CD4-positive, alpha-beta T cell treated with Interleukin-15 for 1 hour (primary cell): Measurements from ENCODE around the gene IGLL5.
"Not testable (repeated sequence)": the region's sequence is repeated elsewhere in the genome, so short reads cannot be mapped to it uniquely, and the experiment has no call there.

Source experiments
- DNase-seq: peaks from one replicate; pipeline ENCODE4 v3.0.0-alpha.2; 2020

The IGLL5 gene

DNA sequence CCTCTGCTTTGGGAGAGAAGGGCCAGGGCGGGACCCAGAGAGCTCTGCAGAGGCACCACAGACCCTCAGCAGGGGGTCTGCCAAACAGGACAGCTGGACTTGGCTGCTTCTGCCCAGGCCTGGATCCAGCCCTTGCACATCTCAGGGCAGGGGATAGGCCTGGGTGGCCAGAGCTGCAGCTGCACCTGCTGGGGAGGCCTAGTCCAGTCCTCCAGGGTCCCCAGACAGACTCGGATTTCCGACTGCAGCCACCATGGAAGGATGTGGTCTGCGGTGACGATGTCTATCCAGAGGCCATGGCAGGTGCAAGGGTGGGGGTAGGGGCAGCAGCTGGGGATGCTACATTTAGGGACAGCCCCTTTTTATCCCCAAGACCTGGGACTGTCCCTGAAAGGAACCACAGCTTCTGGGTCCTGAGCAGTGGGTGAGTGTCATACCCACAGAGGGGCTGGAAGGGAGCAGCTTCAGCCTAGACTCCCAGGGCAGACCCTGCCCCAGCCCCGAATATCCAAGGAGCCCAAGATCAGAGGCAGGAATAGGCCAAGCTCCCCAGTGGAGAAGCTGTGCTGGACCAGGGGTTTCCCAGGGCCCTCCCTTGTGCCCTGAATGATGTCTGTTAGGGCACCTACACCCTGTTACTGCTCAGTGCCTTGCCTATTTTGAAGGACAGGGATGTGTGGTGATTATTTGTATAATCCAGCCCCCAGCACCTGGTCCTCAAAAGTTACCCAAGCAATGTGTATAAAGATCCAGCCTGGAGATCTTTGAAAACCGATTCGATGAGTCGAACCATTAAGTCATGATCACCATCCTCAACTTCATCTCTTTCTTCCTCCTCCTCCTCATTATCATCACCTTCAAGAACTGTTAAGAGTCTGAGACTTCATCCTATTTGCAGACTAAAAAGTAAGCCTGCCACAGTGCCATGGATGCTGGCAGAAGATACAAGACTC lies 2.5 kb upstream of the IGLL5 start:
- peak; percentile 83 for DNase-seq

DNA sequence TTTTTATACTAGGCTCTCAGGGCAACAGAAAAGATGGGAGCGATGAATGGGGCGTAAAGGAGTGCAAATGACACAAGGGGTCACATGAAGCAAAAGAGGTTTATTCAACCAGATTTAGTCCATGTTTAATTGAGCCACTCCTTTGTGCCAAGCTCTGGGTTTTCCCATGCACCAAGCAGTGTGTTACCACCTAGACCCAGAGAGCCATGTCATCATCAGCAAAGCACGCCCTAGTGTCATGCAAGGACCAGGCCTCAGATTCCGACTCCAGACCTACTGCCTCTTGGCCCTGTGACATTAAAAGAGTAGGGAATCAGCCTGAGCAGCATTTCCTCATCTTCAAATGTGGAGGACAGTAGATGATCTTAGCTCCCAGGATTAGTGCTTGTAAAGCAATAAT lies 1.1 kb upstream of the IGLL5 start:
- no peak for DNase-seq

DNA sequence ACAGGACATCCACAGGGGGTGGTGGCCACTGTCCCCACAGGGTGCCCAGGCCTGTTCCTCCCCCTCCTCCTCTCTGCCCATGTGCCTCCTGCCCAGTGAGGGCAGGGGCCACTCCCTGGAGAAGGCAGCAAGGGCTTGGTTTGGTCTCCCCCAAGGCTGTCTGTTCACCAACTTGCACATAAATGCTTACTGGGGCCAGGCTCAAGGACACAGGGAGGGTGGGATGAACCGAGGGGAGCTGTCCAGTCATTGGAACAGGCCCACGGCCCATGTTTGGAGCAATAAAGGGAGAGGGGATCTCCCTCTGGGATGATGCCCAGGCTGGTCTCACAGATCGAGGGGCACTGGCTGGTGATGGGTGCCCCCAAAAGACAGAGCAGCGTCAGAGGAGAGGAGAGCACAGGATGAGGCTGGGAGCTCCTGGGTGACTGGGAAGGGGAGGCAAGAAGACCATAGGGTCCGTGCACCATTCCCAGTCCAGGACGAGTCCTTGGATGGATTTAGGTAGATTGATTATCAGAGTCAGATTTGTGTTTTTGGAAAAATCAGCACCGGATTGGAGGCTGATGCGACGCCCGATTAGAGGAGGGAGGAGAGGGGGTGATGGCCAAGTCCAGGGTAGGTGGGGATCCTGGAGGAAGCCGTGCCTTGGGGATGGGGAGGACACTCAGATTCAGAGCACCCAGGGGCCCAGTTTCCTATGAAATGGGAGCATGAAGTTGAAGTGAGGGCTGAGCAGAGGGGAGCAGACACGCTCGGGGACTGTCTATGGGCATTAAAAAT lies 1.1 kb downstream of the IGLL5 start:
- DNase-seq = no peak

DNA sequence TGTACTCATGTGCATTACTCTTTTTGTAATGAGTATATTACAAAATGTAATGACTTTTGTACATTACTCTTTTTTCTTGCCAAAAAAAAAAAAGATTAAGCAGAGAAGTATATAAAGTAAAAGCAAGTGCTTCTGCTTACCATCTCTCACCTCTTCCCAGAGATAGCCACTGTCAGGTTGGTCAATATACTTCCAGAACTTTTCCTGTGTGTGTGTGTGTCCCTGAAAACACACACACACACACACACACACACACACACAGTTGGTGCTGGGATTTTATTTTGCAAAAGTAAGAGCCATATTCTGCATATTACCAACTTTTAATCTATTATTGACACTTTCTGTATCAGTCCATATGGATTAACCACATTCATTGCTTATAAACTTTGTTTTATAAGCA lies 2.5 kb downstream of the IGLL5 start:
- DNase-seq = no peak

DNA sequence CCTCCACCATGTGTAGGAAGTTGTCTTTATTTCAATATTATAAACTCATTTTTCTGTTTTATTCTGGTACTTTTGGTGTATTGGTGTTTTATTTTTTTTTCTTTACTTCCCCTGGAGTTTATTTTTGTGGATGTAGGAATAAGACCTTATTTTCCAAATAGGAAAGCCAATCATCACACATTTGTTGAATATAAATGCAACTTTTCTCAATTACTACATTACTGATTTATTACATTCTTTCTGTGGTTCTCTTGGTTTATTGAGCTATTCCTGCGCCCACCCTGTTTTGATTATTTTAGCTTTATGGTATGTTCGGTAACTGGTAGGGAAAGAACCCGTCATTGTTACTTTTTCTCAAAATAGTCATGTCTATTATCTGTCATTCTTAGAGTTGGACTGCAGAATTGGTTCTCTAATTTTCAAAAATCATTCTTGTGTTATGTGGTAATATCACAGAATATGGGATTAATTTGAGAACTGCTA lies 3.6 kb downstream of the IGLL5 start:
- no peak for DNase-seq

DNA sequence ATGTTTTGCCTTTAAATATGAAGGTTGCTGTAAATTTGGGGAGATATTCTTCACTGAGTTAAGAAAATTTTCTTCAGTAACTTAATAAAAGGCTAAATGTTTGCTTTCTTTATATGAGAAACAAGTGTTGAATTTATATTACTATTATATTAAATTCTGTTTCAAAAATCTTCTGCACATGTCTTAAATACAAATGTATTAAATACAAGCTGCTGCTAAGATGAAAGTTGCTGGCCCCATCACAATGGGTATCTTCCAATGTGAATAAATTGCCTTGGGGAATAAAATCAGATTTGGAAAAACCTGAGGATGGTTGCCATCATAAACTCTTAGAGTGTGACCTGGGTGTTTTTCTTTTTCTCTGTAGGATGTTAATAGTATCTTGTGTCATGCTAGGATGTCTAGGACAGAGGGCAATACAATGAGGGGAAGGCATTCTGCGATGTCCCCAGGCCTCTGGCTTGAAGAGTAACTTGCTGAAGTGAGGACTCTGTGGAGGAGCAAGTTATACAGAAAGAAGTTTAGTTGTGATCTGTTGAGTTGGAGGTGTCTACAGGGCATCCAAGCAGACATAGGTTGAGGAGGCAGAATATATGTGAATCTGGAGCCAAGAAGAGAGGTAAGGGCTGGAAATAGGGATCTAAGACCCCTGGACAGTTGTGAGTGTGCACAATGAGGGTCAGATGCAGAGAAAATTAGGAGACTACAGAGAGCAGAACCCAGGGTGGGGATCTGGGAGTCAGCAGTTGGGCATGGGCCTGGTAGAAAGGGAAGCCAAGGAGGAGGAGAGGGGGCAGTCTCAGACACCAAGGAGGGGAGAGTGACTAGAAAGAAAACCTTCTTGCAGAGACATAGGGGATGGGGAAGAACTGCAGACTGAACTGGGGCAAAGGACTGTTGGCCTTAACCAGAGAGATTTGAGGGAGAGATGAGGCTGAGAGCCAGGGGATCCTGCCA lies 4.8 kb downstream of the IGLL5 start:
- DNase-seq = no peak

DNA sequence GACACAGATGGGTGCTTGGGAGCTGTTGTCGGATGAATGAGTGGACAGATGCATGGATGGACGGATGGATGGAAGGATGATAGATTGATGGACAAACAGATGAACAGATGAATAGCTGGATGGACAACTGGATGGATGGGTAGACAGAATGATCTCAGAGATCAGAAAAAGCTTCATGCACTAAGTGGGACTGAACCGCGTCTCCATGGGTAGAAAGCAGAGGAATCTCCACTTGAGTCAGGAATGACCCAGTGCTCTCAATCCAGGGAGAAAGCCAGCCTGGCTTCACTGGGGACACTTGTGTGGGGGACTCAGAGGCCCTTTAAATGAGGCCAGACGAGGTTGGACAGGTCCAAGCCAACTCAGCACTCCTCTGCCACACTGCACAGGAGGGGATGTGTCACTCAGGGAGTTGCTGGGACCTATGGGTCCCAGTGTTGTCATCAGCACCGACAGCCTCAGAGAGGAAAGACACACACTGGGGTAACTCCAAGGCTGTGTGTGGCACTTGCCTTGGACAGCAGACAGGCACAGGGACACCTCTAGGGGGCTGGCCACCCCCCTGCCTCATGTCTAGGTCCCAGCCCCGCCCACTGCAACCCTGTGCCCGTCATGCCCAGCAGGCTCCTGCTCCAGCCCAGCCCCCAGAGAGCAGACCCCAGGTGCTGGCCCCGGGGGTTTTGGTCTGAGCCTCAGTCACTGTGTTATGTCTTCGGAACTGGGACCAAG lies 5.6 kb downstream of the IGLL5 start:
- no peak for DNase-seq

DNA sequence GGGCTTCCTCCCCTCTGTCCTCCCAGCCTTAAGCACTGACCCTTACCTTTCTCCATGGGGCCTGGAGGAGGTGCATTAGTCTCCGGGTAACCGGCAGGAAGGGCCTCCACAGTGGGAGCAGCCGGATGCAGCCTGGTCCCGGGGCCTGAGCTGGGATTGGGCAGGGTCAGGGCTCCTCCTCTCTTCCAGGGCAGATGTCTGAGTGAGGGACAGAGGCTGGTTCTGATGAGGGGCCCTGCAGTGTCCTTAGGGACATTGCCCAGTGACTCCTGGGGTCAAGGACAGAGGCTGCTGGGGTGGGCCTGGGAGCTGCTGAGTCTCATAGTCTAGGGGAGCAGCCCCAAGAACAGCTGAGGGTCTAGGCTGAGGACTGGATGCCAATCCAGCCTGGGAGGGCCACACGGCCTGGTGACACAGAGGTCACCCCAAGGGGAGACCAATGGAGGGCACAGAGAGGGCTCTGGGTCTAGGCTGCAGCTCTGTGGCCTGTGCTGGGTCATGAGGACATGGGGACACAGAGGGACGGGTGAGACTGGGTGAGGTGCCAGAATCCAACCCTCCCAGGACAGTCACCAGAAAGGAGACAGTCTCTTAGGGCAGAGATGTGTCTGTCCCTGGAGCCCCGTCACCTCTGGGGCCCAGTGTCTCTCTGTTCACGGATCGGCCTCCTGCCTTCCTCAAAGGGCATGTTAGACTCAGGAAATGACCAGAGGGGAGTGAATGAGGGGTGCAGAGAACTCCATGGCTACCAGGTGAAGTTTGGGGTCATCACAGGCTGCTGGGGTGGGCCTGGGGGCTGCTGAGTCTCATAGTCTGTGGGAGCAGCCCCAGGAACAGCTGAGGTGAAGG lies 6.5 kb downstream of the IGLL5 start:
- no peak for DNase-seq

DNA sequence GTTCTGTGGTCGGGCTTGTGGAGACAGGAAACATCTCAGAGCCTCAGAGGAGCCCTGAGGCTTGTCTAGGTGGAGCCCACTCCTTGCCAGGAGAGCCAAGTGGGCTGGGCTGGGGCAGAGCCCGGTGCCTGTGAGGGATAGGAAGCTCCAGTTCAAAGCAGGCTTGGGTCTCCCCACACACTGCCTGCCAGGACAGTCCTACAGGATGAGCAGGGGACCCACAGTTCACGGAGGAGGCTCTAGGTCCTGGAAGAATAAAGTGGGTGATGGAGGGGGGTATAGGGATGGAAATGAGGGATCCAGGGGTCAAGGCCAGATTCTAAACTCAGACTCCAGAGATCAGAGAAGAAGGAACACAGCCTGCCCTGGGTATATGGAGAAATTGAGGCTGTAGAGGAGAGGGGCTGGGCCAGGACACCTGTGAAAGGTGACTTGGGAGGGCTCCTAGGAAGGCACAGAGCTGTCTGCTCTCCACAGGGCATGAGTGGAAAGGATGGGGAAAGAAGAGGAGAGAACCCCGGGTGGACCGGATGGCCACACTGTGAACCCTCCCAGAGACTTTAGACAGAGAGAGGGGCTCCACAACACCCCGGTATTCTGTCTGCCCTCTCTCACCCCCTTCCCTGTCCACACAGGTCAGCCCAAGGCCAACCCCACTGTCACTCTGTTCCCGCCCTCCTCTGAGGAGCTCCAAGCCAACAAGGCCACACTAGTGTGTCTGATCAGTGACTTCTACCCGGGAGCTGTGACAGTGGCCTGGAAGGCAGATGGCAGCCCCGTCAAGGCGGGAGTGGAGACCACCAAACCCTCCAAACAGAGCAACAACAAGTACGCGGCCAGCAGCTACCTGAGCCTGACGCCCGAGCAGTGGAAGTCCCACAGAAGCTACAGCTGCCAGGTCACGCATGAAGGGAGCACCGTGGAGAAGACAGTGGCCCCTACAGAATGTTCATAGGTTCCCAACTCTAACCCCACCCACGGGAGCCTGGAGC lies 7.4 kb downstream of the IGLL5 start:
- no peak for DNase-seq

DNA sequence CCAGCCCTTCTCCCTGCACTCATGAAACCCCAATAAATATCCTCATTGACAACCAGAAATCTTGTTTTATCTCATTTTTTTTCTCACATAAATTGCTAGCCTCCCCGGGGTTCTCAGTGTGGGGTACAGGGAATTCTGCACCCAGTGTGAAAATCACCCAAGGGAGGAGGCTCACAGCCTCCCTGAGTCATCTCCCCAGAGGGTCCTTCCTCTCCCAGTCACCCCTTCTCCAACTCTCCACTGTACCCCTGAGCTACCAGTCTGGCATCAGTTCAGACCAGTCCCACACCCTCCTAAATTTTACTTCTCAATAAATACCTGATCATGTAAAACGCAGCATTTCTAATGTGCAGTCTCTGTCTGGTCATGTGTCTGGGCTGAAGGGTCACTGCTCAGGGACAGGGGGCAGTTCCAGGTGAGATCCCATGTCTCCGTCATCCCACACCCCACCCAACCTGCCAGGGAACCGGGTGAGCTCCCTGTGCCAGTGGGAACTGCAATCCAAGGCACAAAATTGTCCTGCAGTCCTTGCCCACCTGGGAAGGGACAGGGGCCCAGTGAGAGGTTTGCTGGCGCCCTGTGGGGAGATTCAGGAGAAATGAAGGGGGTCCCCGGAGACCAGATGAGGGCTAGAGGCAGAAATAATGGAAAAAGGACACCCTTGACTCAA lies 8.3 kb downstream of the IGLL5 start:
- no peak for DNase-seq

DNA sequence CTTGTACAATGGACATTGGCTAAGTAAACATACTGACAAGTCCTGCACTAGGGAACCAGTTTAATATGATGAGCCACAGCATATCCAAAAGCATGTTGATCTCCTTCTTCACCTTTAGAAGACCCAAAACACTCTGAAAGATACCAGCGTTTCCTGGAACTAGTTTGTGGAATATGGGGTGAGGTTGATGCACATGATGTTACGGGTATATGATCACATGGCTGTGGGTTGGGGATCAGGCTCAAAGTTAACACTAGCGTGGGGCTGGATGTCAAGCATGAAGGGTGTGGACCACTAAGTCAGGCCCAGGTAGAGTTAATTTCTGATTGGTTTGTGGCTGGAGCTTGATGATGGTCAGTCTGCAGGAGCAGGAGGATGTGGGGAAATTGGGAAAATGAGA lies 9.0 kb downstream of the IGLL5 start:
- DNase-seq = no peak

DNA sequence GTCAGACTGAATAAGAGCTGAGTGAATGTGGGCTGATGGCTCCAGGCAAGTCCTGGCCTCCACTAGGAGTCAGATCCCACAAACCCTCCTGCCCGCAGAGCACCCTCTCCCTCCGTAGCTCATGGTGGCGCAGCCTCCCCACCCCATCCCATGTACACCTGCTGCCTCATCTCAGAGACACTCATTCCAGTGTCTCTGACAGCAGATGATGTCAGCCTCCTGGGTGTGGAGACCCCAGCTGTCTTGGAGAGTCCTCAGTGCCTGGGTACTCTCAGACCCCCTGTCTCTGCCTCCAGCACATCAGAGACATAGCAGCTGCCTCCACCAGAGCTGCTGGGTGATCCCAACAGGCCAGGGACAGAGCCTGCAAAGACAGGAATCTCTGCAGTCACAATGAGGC lies 9.5 kb downstream of the IGLL5 start:
- no peak for DNase-seq

DNA sequence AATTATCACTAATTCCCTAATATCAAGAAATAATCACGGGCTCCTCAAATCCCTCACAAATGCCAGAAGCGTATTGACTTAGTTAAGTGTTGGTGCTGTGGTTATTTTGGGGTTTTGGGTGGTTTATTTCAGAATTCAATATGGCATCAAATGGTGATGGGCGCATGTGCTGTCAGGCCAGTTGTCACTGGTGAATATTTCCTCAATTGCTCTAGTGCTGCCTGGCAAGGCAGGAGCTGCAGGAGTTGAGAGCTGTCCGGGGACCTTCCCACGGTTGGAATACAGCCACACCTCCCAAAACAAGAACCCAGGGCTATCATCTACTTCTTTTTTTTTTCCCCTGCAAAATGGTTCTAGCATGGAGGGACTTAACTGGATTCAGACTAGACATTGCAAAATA lies 10.3 kb downstream of the IGLL5 start:
- DNase-seq = no peak

DNA sequence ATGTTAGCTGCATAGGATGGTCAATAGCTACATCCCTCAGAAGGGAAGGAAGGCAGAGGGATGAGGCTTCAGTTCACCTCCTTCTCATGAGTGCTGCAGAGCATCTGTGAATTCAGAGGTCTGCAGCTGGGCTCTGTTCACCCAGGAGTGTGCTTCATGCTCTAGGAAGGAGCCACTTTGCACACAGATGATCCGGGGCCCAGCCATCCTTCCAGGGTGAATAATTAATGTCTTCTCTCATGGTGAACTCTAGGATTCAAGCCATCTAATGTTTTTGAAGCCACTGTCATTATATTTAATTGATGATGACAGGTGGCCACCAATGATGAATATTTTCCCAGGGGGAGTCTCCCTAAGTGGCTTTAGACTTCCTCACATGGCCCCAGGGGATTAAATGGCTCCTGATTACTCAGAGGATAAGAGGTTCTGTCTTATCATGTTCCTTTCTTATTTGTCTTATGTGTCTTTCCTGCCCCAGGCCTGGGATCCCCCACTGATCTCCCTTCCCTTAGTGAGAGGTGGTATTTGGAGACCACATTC lies 10.9 kb downstream of the IGLL5 start:
- not testable (repeated sequence) for DNase-seq

DNA sequence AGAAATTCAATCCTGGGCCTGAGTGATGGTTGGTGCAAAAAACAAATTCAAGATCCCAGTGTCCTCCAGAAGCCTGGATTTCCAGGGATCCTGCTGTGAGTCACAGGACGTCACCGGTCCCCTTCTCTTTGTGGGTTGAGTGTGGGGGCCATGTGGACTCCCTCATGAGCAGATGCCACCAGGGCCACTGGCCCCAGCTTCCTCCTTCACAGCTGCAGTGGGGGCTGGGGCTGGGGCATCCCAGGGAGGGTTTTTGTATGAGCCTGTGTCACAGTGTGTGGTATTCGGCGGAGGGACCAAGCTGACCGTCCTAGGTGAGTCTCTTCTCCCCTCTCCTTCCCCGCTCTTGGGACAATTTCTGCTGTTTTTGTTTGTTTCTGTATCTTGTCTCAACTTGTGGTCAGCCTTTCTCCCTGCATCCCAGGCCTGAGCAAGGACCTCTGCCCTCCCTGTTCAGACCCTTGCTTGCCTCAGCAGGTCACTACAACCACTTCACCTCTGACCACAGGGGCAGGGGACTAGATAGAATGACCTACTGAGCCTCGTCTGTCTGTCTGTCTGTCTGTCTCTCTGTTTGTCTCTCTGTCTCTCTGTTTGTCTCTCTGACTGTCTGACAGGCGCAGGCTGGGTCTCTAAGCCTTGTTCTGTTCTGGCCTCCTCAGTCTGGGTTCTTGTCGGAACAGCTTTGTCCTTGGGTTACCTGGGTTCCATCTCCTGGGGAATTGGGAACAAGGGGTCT lies 11.9 kb downstream of the IGLL5 start:
- DNase-seq = not testable (repeated sequence)

DNA sequence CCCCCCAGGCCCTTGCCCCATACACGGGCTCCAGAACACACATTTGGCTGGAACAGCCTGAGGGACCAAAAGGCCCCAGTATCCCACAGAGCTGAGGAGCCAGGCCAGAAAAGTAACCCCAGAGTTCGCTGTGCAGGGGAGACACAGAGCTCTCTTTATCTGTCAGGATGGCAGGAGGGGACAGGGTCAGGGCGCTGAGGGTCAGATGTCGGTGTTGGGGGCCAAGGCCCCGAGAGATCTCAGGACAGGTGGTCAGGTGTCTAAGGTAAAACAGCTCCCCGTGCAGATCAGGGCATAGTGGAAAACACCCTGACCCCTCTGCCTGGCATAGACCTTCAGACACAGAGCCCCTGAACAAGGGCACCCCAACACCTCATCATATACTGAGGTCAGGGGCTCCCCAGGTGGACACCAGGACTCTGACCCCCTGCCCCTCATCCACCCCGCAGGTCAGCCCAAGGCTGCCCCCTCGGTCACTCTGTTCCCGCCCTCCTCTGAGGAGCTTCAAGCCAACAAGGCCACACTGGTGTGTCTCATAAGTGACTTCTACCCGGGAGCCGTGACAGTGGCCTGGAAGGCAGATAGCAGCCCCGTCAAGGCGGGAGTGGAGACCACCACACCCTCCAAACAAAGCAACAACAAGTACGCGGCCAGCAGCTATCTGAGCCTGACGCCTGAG lies 13.1 kb downstream of the IGLL5 start:
- DNase-seq = not testable (repeated sequence)

DNA sequence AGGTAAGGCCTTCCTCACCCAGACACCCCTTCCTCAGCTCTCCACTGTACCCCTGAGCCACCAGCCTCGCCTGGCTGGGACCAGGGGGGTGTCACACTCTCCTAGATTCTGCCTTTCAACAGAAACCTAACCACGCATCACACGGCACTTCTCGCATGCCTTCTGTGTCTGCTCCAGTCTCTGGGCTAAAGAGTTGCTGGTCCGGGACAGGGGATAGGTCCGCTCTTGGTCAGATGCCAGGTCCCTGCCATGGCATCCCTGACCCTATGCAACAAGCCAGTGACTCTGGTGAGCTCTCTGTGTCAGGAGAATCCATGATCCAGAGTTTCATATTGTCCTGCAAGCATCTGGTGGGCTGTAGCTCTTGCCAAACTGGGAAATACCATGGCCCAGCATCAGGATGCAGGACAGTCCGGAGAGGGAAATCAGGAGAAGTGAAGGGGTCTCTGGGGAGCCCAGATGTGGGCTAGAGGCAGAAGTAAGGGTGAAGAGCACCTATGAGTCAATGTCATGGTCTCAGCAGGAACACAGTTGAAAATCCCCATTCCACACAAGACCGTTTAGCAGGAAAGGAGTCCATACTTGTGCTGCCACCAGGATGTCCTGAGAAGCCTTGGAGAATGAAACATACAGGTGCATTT lies 14.1 kb downstream of the IGLL5 start:
- DNase-seq = no peak
